Measurements from ENCODE around the gene FAM9B.
"Not testable (repeated sequence)": the region's sequence is repeated elsewhere in the genome, so short reads cannot be mapped to it uniquely, and the experiment has no call there.

The FAM9B gene

DNA sequence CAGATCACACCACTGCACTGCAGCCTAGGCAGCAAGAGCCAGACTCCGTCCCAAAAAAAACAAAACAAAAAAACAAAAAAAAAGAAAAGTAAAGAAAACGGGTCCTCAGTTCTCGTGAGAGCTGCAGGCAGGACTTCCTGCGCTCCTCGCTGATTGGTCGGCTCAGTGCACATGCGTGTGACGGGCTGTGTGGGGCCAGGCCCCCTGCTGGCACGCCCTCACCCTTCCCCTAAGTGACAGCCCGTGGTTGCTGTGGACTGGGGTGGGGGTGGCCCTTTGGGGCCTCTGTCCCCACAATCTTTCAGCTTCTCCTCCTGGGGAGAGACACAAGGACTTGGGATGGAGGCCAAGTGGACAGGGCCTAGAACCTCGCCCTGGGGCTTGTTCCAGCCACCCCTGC lies at the start of gene FAM9B:
FAM9B (minus strand) TSS at position 139 of the 400 bp plus-strand sequence. CDS start 1,141 bp downstream, outside the sequence.
- DNase-seq (ENCODE audit: low read depth), result no peak

DNA sequence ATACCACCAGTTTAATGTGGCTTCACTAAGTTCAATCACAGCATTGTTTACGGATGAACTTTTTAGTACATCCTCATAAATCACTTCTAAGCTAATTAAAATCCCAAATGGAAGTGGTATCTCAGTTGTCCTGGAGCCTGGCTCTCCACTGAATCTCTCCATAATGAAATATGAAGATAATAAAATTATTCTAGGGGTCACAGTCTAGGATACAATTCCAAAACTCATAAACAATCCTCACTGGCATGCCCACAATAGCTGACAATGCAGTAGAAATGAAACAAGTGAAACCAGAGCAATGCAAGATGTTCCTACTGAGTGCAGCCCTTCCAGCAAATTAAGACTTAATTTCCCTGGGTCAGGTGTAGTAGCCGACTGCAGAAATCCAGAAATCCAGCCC lies 47.3 kb upstream of the FAM9B start:
- DNase-seq (ENCODE audit: low read depth), result no peak

DNA sequence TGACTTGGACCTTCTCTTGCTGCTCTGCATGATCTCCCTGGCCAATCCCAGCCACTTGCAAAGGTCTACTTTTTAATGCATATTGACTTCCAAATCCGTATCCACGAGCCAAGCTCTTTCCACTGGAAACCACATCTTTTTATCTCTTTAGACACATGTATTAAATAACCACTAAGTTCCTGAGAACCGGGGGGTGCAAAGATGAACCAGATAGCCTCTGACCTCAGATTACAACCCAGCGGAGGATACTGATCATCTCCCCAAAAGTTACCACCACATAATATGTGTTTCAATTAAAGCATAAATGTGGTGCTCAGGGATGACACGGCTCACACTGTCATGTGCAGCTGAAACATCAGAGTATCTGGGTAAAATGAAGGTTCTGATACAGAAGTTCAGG lies 40.4 kb upstream of the FAM9B start:
- no peak for DNase-seq (ENCODE audit: low read depth)

DNA sequence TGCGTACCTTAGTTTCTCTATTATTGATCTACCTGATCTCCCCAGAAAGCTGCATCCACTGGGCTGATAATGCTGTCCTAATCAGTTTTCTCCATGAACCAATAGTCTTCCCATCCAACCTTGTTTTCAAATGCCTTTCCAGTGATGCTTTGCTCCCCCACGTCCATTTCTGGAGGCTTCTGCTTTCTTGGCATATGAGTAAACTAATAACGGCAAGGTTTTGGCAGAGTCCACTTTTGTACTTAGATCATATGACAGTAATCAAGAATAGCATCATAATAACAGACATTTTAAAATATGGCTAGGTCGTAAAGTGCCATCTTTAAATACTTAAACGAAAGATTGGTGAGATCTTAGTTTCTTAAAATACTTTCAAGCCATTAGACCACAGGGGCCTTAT lies 38.4 kb upstream of the FAM9B start:
- no peak for DNase-seq (ENCODE audit: low read depth)

DNA sequence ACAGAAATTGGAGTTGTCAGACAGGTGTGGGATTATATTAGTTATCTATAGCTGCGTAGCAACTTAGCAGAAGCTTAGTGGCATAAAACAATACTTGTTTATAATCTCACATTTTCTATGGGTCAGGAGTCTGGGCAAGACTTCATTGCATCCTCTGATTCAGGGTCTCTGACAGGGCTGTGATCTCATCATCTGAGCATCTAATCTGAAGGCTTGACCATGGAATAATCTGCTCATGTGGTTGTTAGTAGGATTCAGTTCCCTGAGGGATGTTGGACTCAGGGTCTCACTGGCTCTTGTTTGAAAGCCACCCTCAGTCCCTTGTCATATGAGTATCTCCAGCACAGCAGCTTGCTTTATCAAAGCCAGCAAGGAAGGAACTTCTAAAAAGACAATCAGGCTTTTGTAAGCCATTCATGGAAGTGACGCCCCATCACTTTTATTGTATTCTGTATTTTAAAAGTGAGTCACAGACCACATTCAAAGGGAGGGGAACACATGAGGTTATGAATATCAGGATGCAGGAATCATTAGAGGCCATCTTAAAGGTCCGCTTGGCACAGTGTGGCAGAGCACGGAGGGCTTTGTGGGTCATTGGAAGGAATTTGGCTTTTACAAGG lies 37.2 kb upstream of the FAM9B start:
- no peak for DNase-seq (ENCODE audit: low read depth)

DNA sequence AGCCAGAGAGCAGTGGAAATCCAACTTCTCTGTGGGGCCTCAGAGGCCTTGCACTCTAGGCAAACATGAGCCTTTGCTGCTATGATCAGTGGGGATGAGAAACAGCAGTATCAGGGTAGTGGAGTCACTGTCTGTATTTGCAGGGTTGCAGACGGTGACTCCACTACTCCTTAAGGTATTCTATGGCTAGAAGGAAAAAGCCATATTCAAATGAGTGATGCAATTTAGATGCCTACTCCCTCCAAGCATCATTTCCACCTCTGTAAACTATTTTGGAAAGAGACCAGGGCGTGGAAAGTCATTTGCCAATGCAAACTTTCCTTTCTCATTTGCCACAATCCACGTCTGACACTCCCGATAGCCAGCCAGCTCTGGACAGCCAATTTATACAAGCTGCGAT lies 35.6 kb upstream of the FAM9B start:
- no peak for DNase-seq (ENCODE audit: low read depth)

DNA sequence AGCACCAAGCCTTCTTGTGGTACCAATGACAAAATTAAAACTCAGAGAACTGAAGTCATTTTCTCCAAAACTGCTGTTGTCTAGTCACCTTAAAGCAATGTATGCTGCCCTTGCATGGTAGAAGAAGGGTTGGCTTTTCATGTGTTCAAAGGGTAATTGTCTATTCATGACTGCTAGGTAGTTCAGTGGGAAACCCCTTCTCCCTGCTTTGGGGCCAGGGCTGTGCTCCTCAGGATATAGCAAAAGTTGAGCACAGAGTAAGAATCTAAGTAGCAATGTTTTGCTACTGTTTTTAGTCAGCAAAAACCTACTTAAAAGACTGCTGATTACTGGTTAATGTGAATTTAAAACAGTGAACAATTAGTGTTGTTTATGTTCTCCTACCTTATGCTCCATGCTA lies 30.8 kb upstream of the FAM9B start:
- no peak for DNase-seq (ENCODE audit: low read depth)

DNA sequence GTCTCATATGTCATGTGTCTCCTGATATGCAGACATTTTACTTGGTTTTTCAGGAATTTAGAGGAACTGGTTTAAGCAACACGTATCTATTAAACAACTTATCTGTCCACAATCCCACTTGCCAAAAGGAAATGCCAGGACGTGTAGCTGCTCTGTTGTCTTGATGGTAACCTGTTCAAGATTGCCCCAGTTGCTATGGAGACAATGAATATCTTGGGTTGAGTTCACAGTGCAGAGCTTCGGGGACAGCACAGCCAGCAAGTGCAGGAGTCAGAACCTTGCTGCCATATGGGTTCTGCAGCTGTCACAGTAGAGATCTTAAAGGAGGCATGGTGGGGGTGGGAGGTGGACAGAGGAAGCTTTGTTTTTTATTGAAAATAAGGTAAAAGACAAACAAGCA lies 28.7 kb upstream of the FAM9B start:
- no peak for DNase-seq (ENCODE audit: low read depth)

DNA sequence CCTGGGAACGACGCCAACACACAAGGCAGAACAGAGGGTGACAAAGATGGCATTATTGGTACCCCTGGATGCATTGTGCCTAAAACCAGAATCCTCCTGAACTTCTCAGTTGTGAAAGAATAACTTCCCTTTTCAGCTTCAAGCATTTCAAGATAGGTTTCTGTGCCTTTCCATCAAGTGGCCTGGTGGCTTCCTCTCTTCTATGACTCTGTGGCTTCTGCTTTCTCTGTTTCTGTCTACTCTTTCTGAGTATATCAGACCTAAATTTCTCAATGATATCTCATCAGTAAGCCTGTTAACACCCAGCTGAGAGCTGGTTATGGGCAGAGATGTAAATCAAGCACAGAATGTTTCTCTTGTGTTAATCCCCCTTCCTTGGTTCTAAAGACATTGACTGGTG lies 21.4 kb upstream of the FAM9B start:
- no peak for DNase-seq (ENCODE audit: low read depth)

DNA sequence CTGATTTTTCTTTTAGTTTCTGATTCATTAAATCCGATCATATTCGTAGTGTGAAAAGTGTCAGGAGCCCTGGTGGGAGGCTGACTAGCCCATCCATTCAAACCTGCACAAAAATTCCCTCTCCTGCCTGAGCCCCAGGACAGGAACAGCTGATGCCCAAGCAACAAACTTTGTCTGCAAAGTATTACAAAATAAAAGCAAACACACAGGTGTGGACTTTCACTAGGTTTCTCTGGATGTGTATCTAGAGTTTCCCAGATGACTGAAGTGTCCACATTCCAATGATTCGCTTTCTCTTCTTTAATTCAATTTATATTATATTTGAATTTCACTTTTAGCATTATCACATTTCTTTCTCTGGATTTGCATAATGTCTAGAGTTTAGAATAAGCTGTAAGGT lies 18.2 kb upstream of the FAM9B start:
- DNase-seq (ENCODE audit: low read depth), result no peak

DNA sequence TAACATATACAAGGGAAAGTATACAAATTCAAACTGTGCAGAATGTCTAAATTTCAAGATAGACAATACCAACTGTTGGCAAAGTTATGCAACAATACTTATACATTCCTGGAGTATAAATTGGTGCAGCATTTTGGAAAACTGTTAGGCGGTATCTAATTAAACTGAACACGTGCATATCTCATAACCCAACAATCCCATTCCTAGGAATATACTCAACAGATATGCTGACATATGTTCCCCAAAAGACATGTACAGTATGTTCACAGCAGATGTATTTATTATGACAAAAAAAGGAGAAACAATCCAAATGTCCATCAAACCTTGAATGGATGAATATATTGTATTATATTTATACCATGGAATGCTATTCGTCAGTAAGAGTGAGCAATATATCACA lies 16.4 kb upstream of the FAM9B start:
- no peak for DNase-seq (ENCODE audit: low read depth)

DNA sequence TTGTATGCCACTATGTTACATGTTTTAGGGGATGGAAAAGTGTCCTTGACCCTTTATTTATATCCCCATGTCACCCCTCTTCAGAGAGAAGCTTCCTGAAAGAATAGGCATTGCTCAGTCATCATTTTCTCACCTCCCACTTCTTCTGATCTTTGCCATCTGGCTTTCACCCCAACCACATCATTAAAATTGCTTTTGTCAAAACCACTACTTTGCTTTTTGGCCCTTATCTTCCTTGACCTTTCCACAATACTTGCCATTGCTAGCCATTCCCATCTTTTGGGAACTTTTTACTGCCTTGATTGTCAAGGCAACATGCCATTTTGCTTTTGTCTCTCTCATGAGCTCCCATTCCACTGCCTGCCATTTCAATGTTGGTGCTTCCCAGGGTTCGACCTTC lies 14.9 kb upstream of the FAM9B start:
- no peak for DNase-seq (ENCODE audit: low read depth)

DNA sequence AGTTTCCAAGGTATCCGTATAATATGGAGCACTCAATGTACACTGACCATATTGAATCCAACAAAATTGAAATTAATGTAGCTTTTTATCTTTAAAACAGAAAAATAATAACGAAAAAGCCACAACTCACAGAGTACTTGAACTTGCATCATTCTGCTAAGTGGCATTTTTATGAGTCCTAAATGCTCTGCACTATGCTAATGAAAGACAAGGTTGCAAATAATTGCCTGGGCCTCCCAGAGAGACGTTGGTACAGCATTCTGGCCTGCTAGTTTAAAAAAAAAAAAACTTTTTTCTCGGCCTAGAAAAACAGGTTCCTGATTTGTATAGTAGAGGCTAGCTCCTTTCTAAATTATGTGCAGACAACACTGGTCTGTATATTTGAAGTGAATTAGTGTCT lies 4.3 kb upstream of the FAM9B start:
- no peak for DNase-seq (ENCODE audit: low read depth)

DNA sequence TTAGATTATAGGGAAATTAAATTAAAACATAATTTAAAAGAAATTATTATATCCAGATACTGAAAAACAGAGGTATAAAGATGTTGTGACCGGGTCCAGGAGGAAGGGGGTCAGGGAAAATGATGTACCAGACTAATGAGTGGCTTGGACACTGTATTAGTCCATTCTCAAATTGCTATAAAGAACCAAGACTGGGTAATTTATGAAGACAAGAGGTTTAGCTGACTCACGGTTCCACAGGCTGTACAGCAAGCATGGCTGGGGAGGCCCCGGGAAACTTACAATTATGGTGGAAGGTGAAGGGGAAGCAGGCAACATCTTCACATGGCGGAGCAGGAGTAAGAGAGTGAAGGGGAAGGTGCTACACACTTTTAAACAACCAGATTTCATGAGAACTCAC lies 3.4 kb upstream of the FAM9B start:
- no peak for DNase-seq (ENCODE audit: low read depth)

DNA sequence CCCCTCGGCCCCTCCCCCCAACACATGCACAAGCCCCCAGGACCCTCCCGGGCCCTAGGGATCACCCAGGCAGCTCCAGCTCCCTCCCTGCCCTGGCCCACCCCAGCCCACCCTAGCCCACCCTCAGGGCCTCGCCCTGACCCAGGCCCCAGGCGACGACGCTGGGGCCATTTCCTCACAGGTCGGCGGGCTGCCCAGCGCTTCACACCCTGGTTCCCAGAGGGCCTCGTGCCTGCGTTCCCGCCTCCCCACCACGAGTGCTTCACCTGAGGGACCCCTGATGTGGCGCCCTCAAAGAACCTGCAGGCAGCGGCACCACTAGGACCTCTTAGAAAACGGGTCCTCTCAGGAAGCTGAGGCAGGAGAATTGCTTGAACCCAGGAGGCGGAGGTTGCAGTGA lies 341 bp downstream of the FAM9B start:
- DNase-seq (ENCODE audit: low read depth), result no peak

DNA sequence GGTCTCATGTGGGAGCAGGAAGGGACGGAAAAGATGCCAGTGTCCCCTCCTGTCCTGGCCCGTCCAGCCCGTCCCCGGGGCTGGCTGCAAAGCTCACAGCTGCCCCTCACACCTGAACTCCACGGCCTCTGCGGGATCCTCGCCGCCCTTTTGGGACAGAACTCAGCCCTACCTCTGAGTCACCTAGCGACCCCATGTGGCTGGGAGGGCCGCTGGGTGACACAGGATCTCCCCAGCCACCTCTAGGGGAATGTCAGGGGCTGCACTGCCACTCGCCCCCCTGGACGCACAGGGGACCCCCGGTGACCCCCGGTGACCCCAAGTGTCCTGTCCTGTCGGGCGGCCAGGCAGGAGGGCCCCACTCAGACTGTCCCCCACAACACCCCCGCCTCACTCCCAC lies 748 bp downstream of the FAM9B start:
- no peak for DNase-seq (ENCODE audit: low read depth)

DNA sequence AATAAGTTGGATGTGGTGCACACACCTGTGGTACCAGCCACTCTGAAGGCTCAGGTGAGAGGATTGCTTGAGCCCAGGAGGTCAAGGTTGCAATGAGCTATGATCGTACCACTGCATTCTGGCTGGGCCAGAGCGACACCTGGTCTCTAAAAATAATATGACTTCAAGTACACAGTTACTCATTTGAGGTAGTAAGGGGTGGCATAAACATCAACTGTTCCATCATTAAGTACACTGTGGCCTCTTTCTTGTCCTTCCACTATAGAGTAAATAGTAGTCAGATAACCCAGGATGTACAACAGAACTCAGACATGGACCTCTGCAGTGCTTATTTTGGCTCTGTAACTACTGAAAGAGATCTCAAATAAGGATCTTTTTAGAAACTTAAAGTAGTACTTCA lies 10.6 kb downstream of the FAM9B start:
- no peak for DNase-seq (ENCODE audit: low read depth)

DNA sequence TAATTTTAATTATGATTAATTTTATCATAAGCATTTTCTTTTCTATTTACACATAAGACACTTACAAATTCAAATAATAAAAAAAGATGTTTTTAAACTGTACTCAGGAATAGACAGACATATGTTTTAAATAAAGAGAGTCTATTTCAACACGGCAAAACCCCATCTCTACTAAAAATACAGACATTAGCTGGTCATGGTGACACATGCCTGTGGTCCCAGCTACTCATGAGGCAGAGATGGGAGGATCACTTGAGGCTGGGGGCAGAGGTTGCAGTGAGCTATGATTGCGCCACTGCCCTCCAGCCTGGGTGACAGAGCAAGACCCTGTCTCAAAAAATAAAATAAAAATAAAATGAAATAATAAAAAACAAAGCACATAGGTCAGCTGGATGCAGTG lies 14.8 kb downstream of the FAM9B start:
- no peak for DNase-seq (ENCODE audit: low read depth)

DNA sequence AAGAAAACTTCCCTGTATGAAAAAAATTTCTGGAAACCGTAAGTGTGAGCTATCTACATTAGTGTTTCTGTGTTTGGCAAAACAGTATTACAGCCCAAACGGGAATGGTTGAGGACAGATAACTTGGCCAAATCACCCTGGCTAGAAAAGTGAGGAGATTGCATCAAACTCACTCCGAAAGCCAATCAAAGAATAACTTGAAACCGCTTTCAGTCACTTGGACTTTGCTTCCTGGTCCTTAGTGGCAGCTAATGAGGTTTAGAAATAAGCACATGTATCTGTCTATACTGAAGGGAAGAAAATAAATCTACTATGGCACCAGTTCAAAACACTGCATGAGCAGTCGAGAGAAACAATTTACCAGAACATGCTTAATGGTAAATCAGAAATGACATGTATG lies 15.6 kb downstream of the FAM9B start:
- DNase-seq (ENCODE audit: low read depth), result not testable (repeated sequence)

DNA sequence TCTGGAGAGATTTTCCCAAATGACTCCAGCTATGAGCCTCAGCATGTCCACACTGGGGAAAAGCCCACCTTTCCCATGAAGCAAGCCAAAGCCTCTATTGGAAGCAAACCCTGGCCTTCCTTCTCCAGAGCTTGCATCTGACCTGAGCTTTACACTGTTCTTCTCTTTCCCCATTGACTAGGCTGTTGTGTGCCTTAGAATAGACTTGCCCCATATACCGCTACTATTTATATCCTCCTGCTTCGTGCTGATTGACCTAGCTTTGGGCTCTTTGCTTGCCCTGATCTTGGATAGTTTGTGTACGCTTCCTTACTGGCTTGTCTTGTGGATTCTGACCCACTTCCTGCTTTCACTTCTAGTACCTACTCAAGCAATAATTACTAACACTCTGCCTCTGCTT lies 30.9 kb downstream of the FAM9B start:
- DNase-seq (ENCODE audit: low read depth), result no peak

DNA sequence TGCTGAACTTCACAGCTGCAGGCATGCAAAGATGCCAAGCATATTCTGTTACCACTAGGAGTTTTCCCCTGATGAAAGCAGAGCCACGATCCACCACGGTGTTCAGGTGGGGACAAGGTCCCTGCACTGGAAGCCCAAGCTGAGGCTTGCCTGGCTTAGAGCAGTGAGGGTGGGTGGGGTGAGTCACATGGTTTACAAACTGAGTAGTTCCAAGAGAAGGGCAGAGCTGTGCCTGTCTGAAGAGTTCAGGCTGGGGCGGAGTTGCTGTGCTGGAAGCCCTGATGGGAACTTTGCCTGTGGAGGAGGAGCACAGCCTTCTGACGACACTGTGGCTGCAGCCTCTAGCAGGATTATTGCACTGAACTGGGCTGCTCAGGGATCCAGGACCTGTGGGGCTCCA lies 45.5 kb downstream of the FAM9B start:
- no peak for DNase-seq (ENCODE audit: low read depth)

DNA sequence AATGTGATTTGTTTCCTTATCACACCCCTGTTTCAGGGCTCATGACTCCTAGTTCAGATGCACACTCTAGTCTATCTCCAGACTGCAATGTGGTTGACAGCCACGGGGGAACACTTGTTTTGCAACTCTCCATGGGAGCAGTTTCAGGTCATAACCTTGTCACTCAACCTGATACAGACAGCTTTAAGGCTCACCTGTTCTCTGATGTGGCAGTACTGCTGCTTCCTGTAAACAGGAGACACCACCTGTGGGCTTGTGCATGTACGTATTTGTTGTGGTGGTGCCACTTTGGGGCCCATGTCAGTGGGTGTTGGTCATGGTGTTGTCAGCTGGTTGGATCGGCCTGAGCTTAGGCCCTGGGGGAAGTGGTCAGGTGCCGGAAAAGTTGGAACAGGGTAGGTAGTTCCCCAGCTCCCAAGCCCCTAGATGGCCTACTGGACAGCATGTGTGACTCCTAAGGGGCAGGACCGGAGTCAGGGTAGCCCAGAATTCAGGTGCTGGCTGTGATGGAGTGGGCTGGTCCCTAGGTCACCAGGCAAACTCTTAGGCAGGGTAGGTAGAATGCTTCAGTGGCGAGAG lies 46.2 kb downstream of the FAM9B start:
- DNase-seq (ENCODE audit: low read depth), result peak; percentile 2

DNA sequence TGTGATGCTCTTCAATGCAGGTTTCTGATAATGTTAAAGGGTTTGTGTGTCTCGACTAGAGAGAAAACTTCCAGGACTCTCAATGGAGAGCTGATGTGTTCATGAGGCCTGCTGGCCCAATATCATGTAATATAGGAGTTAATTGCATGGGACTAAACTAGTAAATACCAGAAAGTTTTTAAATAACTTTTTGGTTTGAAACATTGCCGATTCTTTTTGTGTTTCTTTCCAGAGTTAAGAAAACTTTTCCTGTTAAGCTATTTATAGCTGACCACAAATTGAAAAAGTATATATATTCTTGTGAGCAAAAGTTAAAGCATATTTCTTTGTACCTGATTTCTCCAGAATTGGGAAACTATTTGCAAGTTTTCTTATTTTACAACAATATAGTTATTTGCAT lies 49.7 kb downstream of the FAM9B start:
- DNase-seq (ENCODE audit: low read depth), result no peak

DNA sequence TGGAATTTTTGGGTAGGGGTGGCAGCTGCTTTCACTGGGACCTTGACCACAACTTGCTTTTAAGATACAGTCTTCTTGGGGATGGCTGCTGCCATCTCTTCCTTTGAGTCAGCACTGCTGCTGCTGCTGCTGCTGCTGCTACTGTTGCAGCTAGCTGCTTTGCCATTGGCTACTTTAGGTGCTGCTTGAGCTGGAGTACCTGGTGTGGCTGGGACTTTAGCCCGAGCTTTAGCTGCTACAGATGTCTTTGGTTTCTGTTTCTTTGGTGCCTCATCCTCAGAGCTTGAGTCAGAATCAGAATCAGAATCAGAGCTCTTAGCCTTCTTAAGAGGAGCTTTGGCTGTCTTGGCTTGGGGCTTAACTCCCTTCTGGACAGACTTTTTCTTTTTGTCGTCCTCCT lies 52.2 kb downstream of the FAM9B start:
- DNase-seq (ENCODE audit: low read depth), result no peak

DNA sequence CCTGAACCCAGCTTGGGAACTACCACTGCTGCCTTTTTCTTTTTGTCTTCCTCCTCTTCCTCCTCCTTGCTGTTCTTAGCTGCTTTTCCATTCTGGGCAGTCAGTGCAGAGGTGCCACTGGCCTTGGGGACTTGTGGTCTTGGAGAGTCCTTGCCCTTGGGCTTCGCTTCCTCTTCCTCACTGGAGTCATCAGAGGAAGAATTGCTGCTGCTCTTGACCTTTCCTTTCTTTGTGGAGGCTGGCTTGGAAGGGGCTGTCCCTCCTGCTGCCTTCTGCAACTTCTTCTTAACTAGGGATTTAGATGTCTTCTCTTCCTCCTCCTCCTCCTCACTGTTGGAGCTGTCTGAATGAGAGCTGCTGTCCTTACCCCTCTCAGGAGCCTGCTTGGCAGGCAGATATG lies 53.2 kb downstream of the FAM9B start:
- DNase-seq (ENCODE audit: low read depth), result no peak

Data from stimulated activated CD8-positive, alpha-beta memory T cell treated with anti-CD3 and anti-CD28 coated beads, Interleukin-12 subunit alpha, Interleukin-12 subunit beta, amount 100 ng/mL, for 1 hour (primary cell).